GM12878 (cell line): ENCODE data around the gene FGF14. TPM values are rescaled to one million over a fixed set of nuclear protein-coding genes. Genes with fewer than 3 reads are reported as not detected.

ENCODE experiments used
- ATAC-seq: fragments of 200-7000 bp; cut with Tn5 transposase; 3 replicates; pipeline ENCODE4 v1.9.1; 2020; ENCODE audit warnings: mild to moderate bottlenecking, moderate library complexity
- BruUV-seq: library from RNA; stranded (reverse); fragments of 400-500 nt; replicated peaks from 2 replicates; lab custom pipeline; 2021; lab: Mats Ljungman, UMichigan
- CTCF ChIA-PET: fragments of 300-600 bp; sonication (Branson Sonifier 250); formaldehyde crosslinking; extraction: SDS; loops from one replicate; lab custom pipeline; 2021; ENCODE audit warnings: inconsistent platforms; lab: Yijun Ruan, JAX
- POLR2A ChIA-PET: fragments of 350-600 bp; formaldehyde crosslinking; extraction: SDS; loops from one replicate; lab custom pipeline; 2021; ENCODE audit warnings: inconsistent platforms; lab: Charles Lee
- RAD21 ChIA-PET: fragments of 300-600 bp; sonication (Branson Sonifier 250); formaldehyde crosslinking; loops from one replicate; lab custom pipeline; 2023; ENCODE audit warnings: antibody characterized with exemption; ENCODE audit not compliant: unreplicated experiment; lab: Charles Lee
- SMC1A ChIA-PET: fragments of 300-600 bp; sonication (Branson Sonifier 250); formaldehyde crosslinking; loops from one replicate; lab custom pipeline; 2023; ENCODE audit not compliant: unreplicated experiment, uncharacterized antibody; lab: Charles Lee
- DNase-seq: peaks from one replicate; pipeline ENCODE4 v3.0.0-alpha.2; 2011; ENCODE audit warnings: low read depth, low spot score
- FAIRE-seq: peaks from 3 replicates; lab custom pipeline; 2011; peaks lifted over from hg19 to GRCh38; lab: Jason Lieb, UNC
- H2AFZ ChIP-seq: 2 replicates; pipeline ENCODE4 v1.6.0; 2011; ENCODE audit warnings: low read depth, low read length, control low read depth; ENCODE audit not compliant: control insufficient read depth
- H3K27ac ChIP-seq: 2 replicates; pipeline ENCODE4 v1.5.1; 2011; ENCODE audit warnings: control low read depth; ENCODE audit not compliant: control insufficient read depth, insufficient read depth
- H3K27me3 ChIP-seq, 2 experiments: replicated peaks in 1 of 2; 2 replicates each; pipeline versions ENCODE4 v1.6.0 to v1.6.1; 2011; ENCODE audit warnings: low read length in 1 of 2; ENCODE audit not compliant: control insufficient read depth in 2 of 2, insufficient read depth in 2 of 2
- H3K36me3 ChIP-seq, 2 experiments: 2 replicates each; pipeline ENCODE4 v1.5.1; 2011; ENCODE audit warnings: low read length in 1 of 2; ENCODE audit not compliant: control insufficient read depth in 2 of 2, insufficient read depth in 2 of 2
- H3K4me1 ChIP-seq: 2 replicates; pipeline ENCODE4 v1.6.1; 2011; ENCODE audit warnings: mild to moderate bottlenecking, low read length, moderate library complexity, mixed read lengths; ENCODE audit not compliant: control insufficient read depth, insufficient read depth
- H3K4me2 ChIP-seq: 2 replicates; pipeline ENCODE4 v1.6.0; 2011; ENCODE audit warnings: control low read depth; ENCODE audit not compliant: control insufficient read depth, insufficient read depth
- H3K4me3 ChIP-seq: fragments of 200-600 bp; sonication (generic); 2 replicates; pipeline ENCODE4 v1.5.1; 2016
- H3K79me2 ChIP-seq: 2 replicates; pipeline ENCODE4 v1.6.0; 2011; ENCODE audit warnings: low read length; ENCODE audit not compliant: control insufficient read depth, insufficient read depth
- H3K9ac ChIP-seq: 2 replicates; pipeline ENCODE4 v1.8.0; 2011; ENCODE audit warnings: low read length, control low read depth, mixed read lengths; ENCODE audit not compliant: control insufficient read depth, insufficient read depth
- H3K9me3 ChIP-seq: replicated peaks from 3 replicates; pipeline ENCODE4 v1.5.1; 2011; ENCODE audit warnings: mild to moderate bottlenecking, low read length; ENCODE audit not compliant: control insufficient read depth, insufficient read depth
- H4K20me1 ChIP-seq: 2 replicates; pipeline ENCODE4 v1.6.0; 2011; ENCODE audit not compliant: control insufficient read depth, insufficient read depth
- ATF7 ChIP-seq: fragments of 450-650 bp; IDR thresholded peaks from 2 replicates; pipeline ENCODE4 v1.6.1; 2016; ENCODE audit warnings: low read depth, mild to moderate bottlenecking
- BACH1 ChIP-seq: fragments of 450-650 bp; IDR thresholded peaks from 2 replicates; pipeline ENCODE4 v1.6.1; 2017; ENCODE audit warnings: mild to moderate bottlenecking, borderline replicate concordance
- BMI1 ChIP-seq: fragments of 450-650 bp; IDR thresholded peaks from 2 replicates; pipeline ENCODE4 v1.6.1; 2016; ENCODE audit warnings: mild to moderate bottlenecking, moderate library complexity, borderline replicate concordance
- CBFB ChIP-seq: IDR thresholded peaks from 2 replicates; pipeline ENCODE4 v1.6.1; 2016; ENCODE audit warnings: antibody characterized with exemption, low read depth
- CEBPB ChIP-seq, 2 experiments: fragments of 150-350 bp in 1 of 2; IDR thresholded peaks; 2 replicates each; pipeline ENCODE4 v1.6.1; 2012 to 2014; ENCODE audit warnings: low read depth in 2 of 2, low read length in 2 of 2, borderline replicate concordance in 1 of 2, inconsistent platforms in 1 of 2
- CREM ChIP-seq: IDR thresholded peaks from 2 replicates; pipeline ENCODE4 v1.6.1; 2014; ENCODE audit warnings: antibody characterized with exemption, low read depth
- EZH2 ChIP-seq: IDR thresholded peaks from 2 replicates; pipeline ENCODE4 v1.6.1; 2012; ENCODE audit warnings: low read depth, mild to moderate bottlenecking, control low read depth, inconsistent platforms, low read length, borderline replicate concordance; ENCODE audit not compliant: control insufficient read depth
- FOS ChIP-seq: IDR thresholded peaks from 3 replicates; pipeline ENCODE4 v1.6.1; 2011; ENCODE audit warnings: borderline replicate concordance; ENCODE audit not compliant: insufficient read length; ENCODE audit errors: extremely low read depth
- HDGF ChIP-seq: fragments of 450-650 bp; IDR thresholded peaks from 2 replicates; pipeline ENCODE4 v1.6.1; 2016; ENCODE audit warnings: antibody characterized with exemption
- SIX5 ChIP-seq: IDR thresholded peaks from 2 replicates; pipeline ENCODE4 v1.6.1; 2011; ENCODE audit warnings: mild to moderate bottlenecking, low read depth, low read length, moderate library complexity; ENCODE audit not compliant: severe bottlenecking
- SMAD5 ChIP-seq: IDR thresholded peaks from 2 replicates; pipeline ENCODE4 v1.6.1; 2016; ENCODE audit warnings: antibody characterized with exemption, low read depth
- STAT3 ChIP-seq: IDR thresholded peaks from 2 replicates; pipeline ENCODE4 v1.6.1; 2011; ENCODE audit warnings: low read depth, low read length, improper control_type of control experiment
- TAF1 ChIP-seq: IDR thresholded peaks from 2 replicates; pipeline ENCODE4 v1.6.1; 2011; ENCODE audit warnings: mild to moderate bottlenecking, low read depth, low read length, borderline replicate concordance
- TCF3 ChIP-seq: IDR thresholded peaks from 2 replicates; pipeline ENCODE4 v1.6.1; 2012; ENCODE audit warnings: low read depth, mild to moderate bottlenecking, low read length, borderline replicate concordance; ENCODE audit not compliant: insufficient read depth
- TCF7 ChIP-seq: IDR thresholded peaks from 2 replicates; pipeline ENCODE4 v1.6.1; 2014; ENCODE audit warnings: antibody characterized with exemption, borderline replicate concordance
- YY1 ChIP-seq: IDR thresholded peaks from 2 replicates; pipeline ENCODE4 v1.6.1; 2011; ENCODE audit warnings: low read depth, mild to moderate bottlenecking, low read length
- WGBS: methylation state at CpG from one replicate; pipeline ENCODE4 v1.1.6; 2016; ENCODE audit warnings: low lambda C conversion rate; ENCODE audit not compliant: insufficient replicate concordance, insufficient coverage; ENCODE audit errors: missing lambda C conversion rate; 5-methylcytosine and 5-hydroxymethylcytosine counted together
- in situ Hi-C: fragments of 300-500 bp; cut with MboI; formaldehyde crosslinking; loops from 9 replicates; pipeline ENCODE4 v1.14.3; 2018; ENCODE audit warnings: mixed read lengths
- intact Hi-C: fragments of 100-400 bp; cut with micrococcal nuclease; formaldehyde crosslinking; loops from one replicate; pipeline ENCODE4 v1.14.2; 2022; ENCODE audit not compliant: unreplicated experiment
- polyA plus RNA-seq, 11 experiments: library from polyadenylated mRNA; depleted of rRNA in 4 of 11; unstranded in 6 of 11; stranded (reverse) in 5 of 11; fragments of >200 nt; fragmentation: Nextera tagmentation in 4 of 11; fragmentation: Illumina TruSeq in 1 of 11; extraction: Ambion mirVana in 4 of 11; extraction: Trizol in 1 of 11; gene quantifications; 1 replicate in 1 of 11; 2 replicates in 10 of 11; pipeline versions ENCODE4 v1.2.1 to v1.2.3, GENCODE V29; 2011 to 2016; ENCODE audit warnings: inconsistent platforms in 2 of 11, missing spikeins in 2 of 11, low read depth in 1 of 11
- total RNA-seq, 4 experiments: library from RNA; depleted of rRNA in 3 of 4; stranded (reverse); fragments of >200 nt in 3 of 4; fragmentation: Illumina TruSeq in 1 of 4; extraction: Trizol in 1 of 4; gene quantifications; 2 replicates each; pipeline versions ENCODE4 v1.2.1 to v1.2.3, GENCODE V29; 2013 to 2021
- TF ChIP-seq, protein P1 (sequence below): IDR thresholded peaks from 2 replicates; pipeline ENCODE4 v1.6.1; 2012; ENCODE audit warnings: mild to moderate bottlenecking, low read depth, low read length

The FGF14 gene
- total and polyA plus RNA-seq, 10 of the 15 experiments (the other 5 are each of a cell fraction or from before 2014, with no cell fraction given): under 0.01 to 0.44 (median 0.04) TPM

DNA sequence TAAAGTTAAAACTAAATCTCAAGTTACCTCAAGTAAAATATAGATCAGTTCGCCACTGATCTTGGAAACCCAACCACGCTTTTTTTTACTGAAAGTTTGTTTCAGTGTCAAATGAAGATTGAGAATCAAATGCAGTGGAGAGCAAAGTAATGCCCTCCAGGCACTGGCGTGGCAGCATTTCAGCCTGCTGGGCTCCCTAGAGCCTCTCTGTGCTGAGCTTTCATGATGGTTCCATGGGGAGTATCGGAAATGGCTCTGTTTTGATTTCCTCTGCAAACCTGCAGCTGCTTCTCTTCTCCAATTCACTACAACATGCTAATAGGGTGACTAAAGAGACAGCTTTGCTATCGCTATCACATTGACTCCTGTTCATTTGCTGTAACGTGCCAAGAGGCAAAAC lies 141.6 kb downstream of the FGF14 start:
- ChIA-PET SMC1A (no interaction called here), RAD21 (no interaction called here), POLR2A (no interaction called here), CTCF (no interaction called here)
- TF ChIP-seq TCF3: no peak
- no peak for TF ChIP-seq HDGF
- no peak for TF ChIP-seq TCF7
- no peak for TF ChIP-seq TAF1
- TF ChIP-seq, protein P1, sequence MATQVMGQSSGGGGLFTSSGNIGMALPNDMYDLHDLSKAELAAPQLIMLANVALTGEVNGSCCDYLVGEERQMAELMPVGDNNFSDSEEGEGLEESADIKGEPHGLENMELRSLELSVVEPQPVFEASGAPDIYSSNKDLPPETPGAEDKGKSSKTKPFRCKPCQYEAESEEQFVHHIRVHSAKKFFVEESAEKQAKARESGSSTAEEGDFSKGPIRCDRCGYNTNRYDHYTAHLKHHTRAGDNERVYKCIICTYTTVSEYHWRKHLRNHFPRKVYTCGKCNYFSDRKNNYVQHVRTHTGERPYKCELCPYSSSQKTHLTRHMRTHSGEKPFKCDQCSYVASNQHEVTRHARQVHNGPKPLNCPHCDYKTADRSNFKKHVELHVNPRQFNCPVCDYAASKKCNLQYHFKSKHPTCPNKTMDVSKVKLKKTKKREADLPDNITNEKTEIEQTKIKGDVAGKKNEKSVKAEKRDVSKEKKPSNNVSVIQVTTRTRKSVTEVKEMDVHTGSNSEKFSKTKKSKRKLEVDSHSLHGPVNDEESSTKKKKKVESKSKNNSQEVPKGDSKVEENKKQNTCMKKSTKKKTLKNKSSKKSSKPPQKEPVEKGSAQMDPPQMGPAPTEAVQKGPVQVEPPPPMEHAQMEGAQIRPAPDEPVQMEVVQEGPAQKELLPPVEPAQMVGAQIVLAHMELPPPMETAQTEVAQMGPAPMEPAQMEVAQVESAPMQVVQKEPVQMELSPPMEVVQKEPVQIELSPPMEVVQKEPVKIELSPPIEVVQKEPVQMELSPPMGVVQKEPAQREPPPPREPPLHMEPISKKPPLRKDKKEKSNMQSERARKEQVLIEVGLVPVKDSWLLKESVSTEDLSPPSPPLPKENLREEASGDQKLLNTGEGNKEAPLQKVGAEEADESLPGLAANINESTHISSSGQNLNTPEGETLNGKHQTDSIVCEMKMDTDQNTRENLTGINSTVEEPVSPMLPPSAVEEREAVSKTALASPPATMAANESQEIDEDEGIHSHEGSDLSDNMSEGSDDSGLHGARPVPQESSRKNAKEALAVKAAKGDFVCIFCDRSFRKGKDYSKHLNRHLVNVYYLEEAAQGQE: no peak
- TF ChIP-seq BACH1: no peak
- no peak for TF ChIP-seq FOS
- no peak for TF ChIP-seq SMAD5
- TF ChIP-seq SIX5: no peak
- TF ChIP-seq YY1: no peak
- no peak for TF ChIP-seq CREM
- TF ChIP-seq EZH2: no peak
- no peak for TF ChIP-seq ATF7
- TF ChIP-seq BMI1: no peak
- no peak for TF ChIP-seq CEBPB (IDR thresholded peaks at IDR 0.05; ENCODE audit: borderline replicate concordance in 1 of 2, low read depth in 2 of 2, low read length in 2 of 2)
- TF ChIP-seq STAT3: no peak
- TF ChIP-seq CBFB: no peak
- no TSS peak for BruUV-seq
- no peaks in the 10 kb centered on the region for H4K20me1 ChIP-seq
- intact Hi-C loops (no loop called here), in situ Hi-C loops (no loop called here)
- H3K4me2 ChIP-seq: no peak overlapping the region
- FAIRE-seq: no peak
- H3K36me3 ChIP-seq: no peaks in the 10 kb centered on the region
- H3K9ac ChIP-seq: no peak overlapping the region
- H3K4me1 ChIP-seq: no peaks in the 10 kb centered on the region
- no peak for ATAC-seq
- no peaks in the 10 kb centered on the region for H3K79me2 ChIP-seq
- no peak for DNase-seq
- no peaks in the 10 kb centered on the region for H3K27me3 ChIP-seq
- H3K27ac ChIP-seq: no peak overlapping the region
- H3K9me3 ChIP-seq: no peaks in the 10 kb centered on the region
- no peak overlapping the region for H3K4me3 ChIP-seq
- H2AFZ ChIP-seq: no peak overlapping the region
- WGBS: 9% methylated on average over 6 of the region's 6 CpGs
